HEK293T (cell line): ENCODE measurements around the gene PDE6A.
"Not testable (repeated sequence)": the region's sequence is repeated elsewhere in the genome, so short reads cannot be mapped to it uniquely, and the experiment has no call there.

ENCODE experiments used
- BHLHE40 ChIP-seq: fragments of 450-650 bp; IDR thresholded peaks from 2 replicates; pipeline ENCODE4 v1.6.1; 2016; ENCODE audit warnings: mild to moderate bottlenecking, moderate library complexity, borderline replicate concordance
- ELF4 ChIP-seq: fragments of 450-650 bp; IDR thresholded peaks from 2 replicates; pipeline ENCODE4 v1.6.1; 2017; ENCODE audit warnings: antibody characterized with exemption
- FOXA1 ChIP-seq: fragments of 450-650 bp; IDR thresholded peaks from 2 replicates; pipeline ENCODE4 v1.6.1; 2016; ENCODE audit warnings: mild to moderate bottlenecking
- HDGF ChIP-seq: fragments of 450-650 bp; IDR thresholded peaks from 2 replicates; pipeline ENCODE4 v1.6.1; 2017; ENCODE audit warnings: antibody characterized with exemption, borderline replicate concordance
- NFRKB ChIP-seq: fragments of 450-650 bp; IDR thresholded peaks from 2 replicates; pipeline ENCODE4 v1.6.1; 2016; ENCODE audit warnings: mild to moderate bottlenecking, moderate library complexity
- TARDBP ChIP-seq: fragments of 450-650 bp; IDR thresholded peaks from 2 replicates; pipeline ENCODE4 v1.6.1; 2016
- ZNF384 ChIP-seq: fragments of 450-650 bp; IDR thresholded peaks from 2 replicates; pipeline ENCODE4 v1.6.1; 2016
- TF ChIP-seq, protein P1 (sequence below): fragments of 450-650 bp; IDR thresholded peaks from 2 replicates; pipeline ENCODE4 v1.6.1; 2016

DNA sequence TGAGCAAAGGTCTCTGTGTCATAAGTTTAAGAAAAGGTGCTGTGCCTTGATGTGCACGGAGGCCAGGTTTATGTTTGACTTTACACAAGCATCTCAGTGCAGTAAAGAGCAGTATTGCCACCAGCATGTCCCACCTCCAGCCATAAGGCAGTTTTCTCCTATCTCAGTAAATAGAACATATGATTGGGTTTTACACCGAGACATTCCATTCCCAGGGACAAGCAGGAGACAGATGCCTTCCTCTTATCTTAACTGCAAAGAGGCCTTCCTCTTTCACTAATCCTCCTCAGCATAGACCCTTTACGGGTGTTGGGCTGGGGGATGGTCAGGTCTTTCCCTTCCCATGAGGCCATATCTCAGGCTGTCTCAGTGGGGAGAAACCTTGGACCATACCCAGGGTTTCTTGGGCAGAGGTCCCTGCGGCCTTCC, 1.8 kb downstream of the PDE6A start:
- TF ChIP-seq TARDBP, HDGF, ELF4, ZNF384, FOXA1, NFRKB, BHLHE40: not testable (repeated sequence)
- TF ChIP-seq, protein P1, sequence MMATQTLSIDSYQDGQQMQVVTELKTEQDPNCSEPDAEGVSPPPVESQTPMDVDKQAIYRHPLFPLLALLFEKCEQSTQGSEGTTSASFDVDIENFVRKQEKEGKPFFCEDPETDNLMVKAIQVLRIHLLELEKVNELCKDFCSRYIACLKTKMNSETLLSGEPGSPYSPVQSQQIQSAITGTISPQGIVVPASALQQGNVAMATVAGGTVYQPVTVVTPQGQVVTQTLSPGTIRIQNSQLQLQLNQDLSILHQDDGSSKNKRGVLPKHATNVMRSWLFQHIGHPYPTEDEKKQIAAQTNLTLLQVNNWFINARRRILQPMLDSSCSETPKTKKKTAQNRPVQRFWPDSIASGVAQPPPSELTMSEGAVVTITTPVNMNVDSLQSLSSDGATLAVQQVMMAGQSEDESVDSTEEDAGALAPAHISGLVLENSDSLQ, result not testable (repeated sequence)
